ENCODE results near the gene UTP3.
"Not testable (repeated sequence)": the region's sequence is repeated elsewhere in the genome, so short reads cannot be mapped to it uniquely, and the experiment has no call there.

The UTP3 gene

DNA sequence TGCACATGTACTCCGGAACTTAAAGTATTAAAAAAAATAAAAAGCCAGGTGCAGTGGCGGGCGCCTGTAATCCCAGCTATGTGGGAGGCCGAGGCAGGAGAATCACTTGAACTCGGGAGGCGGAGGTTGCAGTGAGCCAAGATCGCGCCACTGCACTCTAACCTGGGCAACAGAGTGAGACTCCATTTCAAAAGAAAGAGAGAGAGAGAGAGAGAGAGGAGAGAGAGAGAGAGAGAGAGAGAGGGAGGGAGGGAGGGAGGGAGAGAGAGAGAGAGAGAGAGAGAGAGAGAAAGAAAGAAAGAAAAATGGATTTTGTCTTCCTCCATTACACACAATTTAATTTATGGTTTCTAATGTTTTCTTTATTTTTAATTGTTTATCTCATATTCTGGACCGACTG lies 44.5 kb downstream of the UTP3 start:
- H3K4ac ChIP-seq (ENCODE audit: low read depth, low read length); H4K8ac ChIP-seq (ENCODE audit: low read depth, low read length); H3K4me3 ChIP-seq (ENCODE audit: low read length); H2BK5ac ChIP-seq (ENCODE audit: low read length); H2BK15ac ChIP-seq (replicated peaks; ENCODE audit: low read depth); H3K4me1 ChIP-seq (ENCODE audit: control insufficient read depth, low read depth, low read length); H2BK120ac ChIP-seq (ENCODE audit: low read depth, low read length); H3K79me2 ChIP-seq (ENCODE audit: control insufficient read depth, insufficient read depth, low read length); H2AK5ac ChIP-seq (ENCODE audit: low read length); H3K4me2 ChIP-seq (ENCODE audit: low read length); H3K56ac ChIP-seq (ENCODE audit: low read length); H3K27ac ChIP-seq (ENCODE audit: low read depth, low read length); H3K18ac ChIP-seq (ENCODE audit: low read length); H3K79me1 ChIP-seq (ENCODE audit: low read length); H3K23ac ChIP-seq (ENCODE audit: low read length); DNase-seq; H4K5ac ChIP-seq (ENCODE audit: low read length); H3K9ac ChIP-seq (ENCODE audit: low read length); H3K36me3 ChIP-seq (ENCODE audit: control insufficient read depth, insufficient read depth, low read length); H3K27me3 ChIP-seq (ENCODE audit: insufficient read depth, low read length, poor library complexity): not testable (repeated sequence)
- WGBS (ENCODE audit: extremely low coverage, insufficient coverage, low lambda C conversion rate) = 100% methylated on average over 1 of the region's 9 CpGs

DNA sequence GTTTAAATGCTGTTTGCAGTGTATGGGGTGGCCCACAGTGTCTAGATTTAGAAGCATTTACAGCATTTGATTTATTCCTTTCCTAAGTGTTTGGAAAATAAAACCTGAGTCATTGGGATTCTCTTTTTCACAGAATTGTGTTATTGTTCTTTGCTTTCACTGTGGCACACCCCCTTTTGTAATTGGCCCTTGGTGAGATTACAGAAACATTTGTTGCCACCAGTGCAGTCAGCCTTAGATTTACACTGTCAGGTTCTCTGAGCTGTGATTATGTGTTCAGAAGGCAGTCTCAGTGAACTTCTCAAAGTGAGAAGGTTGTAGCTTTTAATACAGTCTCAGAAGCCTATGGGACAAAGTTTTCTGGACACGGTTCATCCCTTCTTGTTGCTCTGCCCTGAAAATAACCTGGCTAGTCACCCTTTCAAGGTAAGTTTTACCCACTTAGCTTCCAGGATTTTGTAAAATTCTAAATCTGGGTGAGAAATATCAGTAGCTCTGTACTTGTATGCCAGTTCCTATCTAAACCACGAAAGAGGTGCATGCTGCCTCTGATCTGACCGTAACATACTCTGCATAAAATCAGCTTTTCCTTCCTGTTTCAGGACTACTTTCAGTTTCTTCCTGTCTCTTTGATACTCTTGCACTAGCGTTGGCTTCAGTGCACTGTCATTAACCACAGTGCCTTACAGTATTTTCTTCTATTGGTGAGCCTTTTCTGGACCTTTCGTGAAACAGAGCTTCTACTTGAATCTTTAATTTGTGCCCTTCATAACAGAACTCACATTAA lies 46.0 kb downstream of the UTP3 start:
- no CpG with 5 or more reads among the region's 5 CpGs for WGBS (ENCODE audit: extremely low coverage, insufficient coverage, low lambda C conversion rate)
- no peak overlapping the region for H3K4me2 ChIP-seq (ENCODE audit: low read length)

DNA sequence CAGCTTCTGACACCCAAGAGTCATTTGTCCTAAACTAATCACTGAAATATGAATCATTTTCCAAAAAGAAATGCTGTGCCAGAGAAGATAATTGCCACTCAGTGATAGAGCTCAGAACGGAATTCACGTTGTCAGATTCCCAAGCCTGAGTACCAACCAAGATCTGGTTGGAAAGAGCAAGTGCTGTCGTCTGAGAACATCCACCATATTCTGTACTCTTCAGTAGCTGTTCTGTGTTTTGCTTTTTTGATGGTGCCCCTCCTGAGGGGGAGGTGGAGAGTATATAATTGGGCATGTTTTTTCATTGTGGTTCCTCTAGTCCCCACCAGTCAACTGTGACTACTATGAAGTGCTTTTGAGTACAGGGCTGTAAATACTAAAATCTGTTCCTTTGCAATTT lies 46.6 kb downstream of the UTP3 start:
- no CpG with 5 or more reads among the region's 3 CpGs for WGBS (ENCODE audit: extremely low coverage, insufficient coverage, low lambda C conversion rate)
- H3K4me2 ChIP-seq (ENCODE audit: low read length) = no peak overlapping the region
- no peaks in the 10 kb centered on the region for H3K79me2 ChIP-seq (ENCODE audit: control insufficient read depth, insufficient read depth, low read length)

More for the DNA sequence above, 46.0 kb downstream of the UTP3 start:
- no peak overlapping the region for H3K4ac ChIP-seq (ENCODE audit: low read depth, low read length)
- H2BK5ac ChIP-seq (ENCODE audit: low read length) = no peak overlapping the region
- no peak overlapping the region for H3K23ac ChIP-seq (ENCODE audit: low read length)
- H3K4me3 ChIP-seq (ENCODE audit: low read length) = no peak overlapping the region
- H4K5ac ChIP-seq (ENCODE audit: low read length) = no peak overlapping the region
- peaks cover 2% of the 10 kb centered on the region for H3K79me1 ChIP-seq (ENCODE audit: low read length)
- no peak overlapping the region for H2BK120ac ChIP-seq (ENCODE audit: low read depth, low read length)
- H4K8ac ChIP-seq (ENCODE audit: low read depth, low read length) = peak overlapping the region; percentile 56
- peaks cover 2% of the 10 kb centered on the region for H3K4me1 ChIP-seq (ENCODE audit: control insufficient read depth, low read depth, low read length)
- no peak for DNase-seq
- H3K27me3 ChIP-seq (ENCODE audit: insufficient read depth, low read length, poor library complexity) = no peaks in the 10 kb centered on the region
- H3K36me3 ChIP-seq (ENCODE audit: control insufficient read depth, insufficient read depth, low read length) = no peaks in the 10 kb centered on the region
- no peak overlapping the region for H2AK5ac ChIP-seq (ENCODE audit: low read length)
- H3K27ac ChIP-seq (ENCODE audit: low read depth, low read length) = no peak overlapping the region
- no peak overlapping the region for H3K9ac ChIP-seq (ENCODE audit: low read length)
- no peak overlapping the region for H2BK15ac ChIP-seq (replicated peaks; ENCODE audit: low read depth)
- H3K79me2 ChIP-seq (ENCODE audit: control insufficient read depth, insufficient read depth, low read length) = no peaks in the 10 kb centered on the region
- H3K56ac ChIP-seq (ENCODE audit: low read length) = no peak overlapping the region
- no peak overlapping the region for H3K18ac ChIP-seq (ENCODE audit: low read length)

DNA sequence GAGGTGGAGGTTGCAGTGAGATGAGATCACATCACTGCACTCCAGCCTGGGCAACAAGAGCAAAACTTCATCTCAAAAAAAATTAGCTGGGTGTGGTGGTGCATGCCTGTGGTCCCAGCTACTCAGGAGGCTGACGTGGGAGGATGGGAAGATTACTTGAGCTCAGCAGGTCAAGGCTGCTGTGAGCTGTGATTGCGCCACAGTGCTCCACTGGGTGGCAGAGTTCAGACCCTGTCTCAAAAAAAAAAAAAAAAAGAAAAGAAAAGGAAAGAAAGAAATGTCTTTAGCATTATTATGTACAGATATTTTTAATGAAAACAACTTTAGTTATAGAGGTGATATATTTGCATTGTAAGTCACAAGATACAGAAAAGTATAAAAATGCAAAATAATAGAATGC lies 47.6 kb downstream of the UTP3 start:
- not testable (repeated sequence) for H3K27me3 ChIP-seq (ENCODE audit: insufficient read depth, low read length, poor library complexity); H3K23ac ChIP-seq (ENCODE audit: low read length); H3K9ac ChIP-seq (ENCODE audit: low read length); H3K18ac ChIP-seq (ENCODE audit: low read length); H3K4me2 ChIP-seq (ENCODE audit: low read length); H3K4me1 ChIP-seq (ENCODE audit: control insufficient read depth, low read depth, low read length); H3K36me3 ChIP-seq (ENCODE audit: control insufficient read depth, insufficient read depth, low read length); H3K79me1 ChIP-seq (ENCODE audit: low read length); H3K27ac ChIP-seq (ENCODE audit: low read depth, low read length); H3K56ac ChIP-seq (ENCODE audit: low read length); H3K79me2 ChIP-seq (ENCODE audit: control insufficient read depth, insufficient read depth, low read length); H2BK15ac ChIP-seq (replicated peaks; ENCODE audit: low read depth); H3K4me3 ChIP-seq (ENCODE audit: low read length); H2BK120ac ChIP-seq (ENCODE audit: low read depth, low read length); H4K8ac ChIP-seq (ENCODE audit: low read depth, low read length); H3K4ac ChIP-seq (ENCODE audit: low read depth, low read length); H2BK5ac ChIP-seq (ENCODE audit: low read length); H2AK5ac ChIP-seq (ENCODE audit: low read length); H4K5ac ChIP-seq (ENCODE audit: low read length)
- WGBS (ENCODE audit: extremely low coverage, insufficient coverage, low lambda C conversion rate) = no CpG with 5 or more reads among the region's 2 CpGs
- DNase-seq = peak; percentile 67

More for the DNA sequence above, 46.6 kb downstream of the UTP3 start:
- Histone ChIP-seq H3K27me3 (ENCODE audit: insufficient read depth, low read length, poor library complexity) (no peaks in the 10 kb centered on the region), H3K4ac (ENCODE audit: low read depth, low read length) (no peak overlapping the region), H4K8ac (ENCODE audit: low read depth, low read length) (no peak overlapping the region), H2BK5ac (ENCODE audit: low read length) (no peak overlapping the region), H3K18ac (ENCODE audit: low read length) (no peak overlapping the region), H3K36me3 (ENCODE audit: control insufficient read depth, insufficient read depth, low read length) (no peaks in the 10 kb centered on the region), H2BK15ac (replicated peaks; ENCODE audit: low read depth) (no peak overlapping the region), H3K9ac (ENCODE audit: low read length) (no peak overlapping the region), H3K27ac (ENCODE audit: low read depth, low read length) (no peak overlapping the region), H3K4me3 (ENCODE audit: low read length) (no peak overlapping the region), H3K56ac (ENCODE audit: low read length) (no peak overlapping the region), H4K5ac (ENCODE audit: low read length) (no peak overlapping the region), H3K79me1 (ENCODE audit: low read length) (peaks cover 2% of the 10 kb centered on the region), H2BK120ac (ENCODE audit: low read depth, low read length) (no peak overlapping the region), H3K4me1 (ENCODE audit: control insufficient read depth, low read depth, low read length) (peaks cover 2% of the 10 kb centered on the region), H3K23ac (ENCODE audit: low read length) (no peak overlapping the region), H2AK5ac (ENCODE audit: low read length) (no peak overlapping the region)
- no peak for DNase-seq

DNA sequence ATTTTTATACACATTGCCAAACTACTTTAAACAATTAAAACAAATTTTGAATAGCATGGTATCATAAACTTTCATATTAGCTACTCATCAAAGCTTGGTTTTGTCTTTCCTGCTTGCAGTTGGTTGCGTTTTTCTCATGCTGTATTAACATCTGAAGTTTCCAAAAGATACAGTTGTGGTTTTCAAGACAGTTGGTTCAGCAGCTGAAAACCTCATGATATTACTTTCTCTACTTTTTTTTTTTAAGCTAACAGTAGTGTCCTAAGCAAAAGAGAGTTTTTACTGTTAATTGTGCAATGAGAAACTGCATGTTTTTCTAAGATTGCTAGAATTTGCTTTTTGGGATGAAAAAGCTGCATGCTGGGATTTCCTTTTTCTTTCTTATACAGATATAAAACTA lies 48.7 kb downstream of the UTP3 start:
- no peak overlapping the region for H2BK15ac ChIP-seq (replicated peaks; ENCODE audit: low read depth)
- H3K4me1 ChIP-seq (ENCODE audit: control insufficient read depth, low read depth, low read length) = peaks cover 2% of the 10 kb centered on the region
- WGBS (ENCODE audit: extremely low coverage, insufficient coverage, low lambda C conversion rate) = no CpG with 5 or more reads among the region's 1 CpG
- H3K23ac ChIP-seq (ENCODE audit: low read length) = no peak overlapping the region
- H4K5ac ChIP-seq (ENCODE audit: low read length) = no peak overlapping the region
- H3K4ac ChIP-seq (ENCODE audit: low read depth, low read length) = no peak overlapping the region
- no peak overlapping the region for H2BK5ac ChIP-seq (ENCODE audit: low read length)
- no peak overlapping the region for H2AK5ac ChIP-seq (ENCODE audit: low read length)
- H3K79me1 ChIP-seq (ENCODE audit: low read length) = peaks cover 4% of the 10 kb centered on the region
- H3K4me3 ChIP-seq (ENCODE audit: low read length) = no peak overlapping the region
- no peaks in the 10 kb centered on the region for H3K79me2 ChIP-seq (ENCODE audit: control insufficient read depth, insufficient read depth, low read length)
- H3K27me3 ChIP-seq (ENCODE audit: insufficient read depth, low read length, poor library complexity) = no peaks in the 10 kb centered on the region
- H2BK120ac ChIP-seq (ENCODE audit: low read depth, low read length) = no peak overlapping the region
- no peak overlapping the region for H4K8ac ChIP-seq (ENCODE audit: low read depth, low read length)
- H3K4me2 ChIP-seq (ENCODE audit: low read length) = no peak overlapping the region
- DNase-seq = no peak
- H3K9ac ChIP-seq (ENCODE audit: low read length) = no peak overlapping the region
- H3K18ac ChIP-seq (ENCODE audit: low read length) = no peak overlapping the region
- H3K27ac ChIP-seq (ENCODE audit: low read depth, low read length) = no peak overlapping the region
- no peaks in the 10 kb centered on the region for H3K36me3 ChIP-seq (ENCODE audit: control insufficient read depth, insufficient read depth, low read length)
- H3K56ac ChIP-seq (ENCODE audit: low read length) = no peak overlapping the region

DNA sequence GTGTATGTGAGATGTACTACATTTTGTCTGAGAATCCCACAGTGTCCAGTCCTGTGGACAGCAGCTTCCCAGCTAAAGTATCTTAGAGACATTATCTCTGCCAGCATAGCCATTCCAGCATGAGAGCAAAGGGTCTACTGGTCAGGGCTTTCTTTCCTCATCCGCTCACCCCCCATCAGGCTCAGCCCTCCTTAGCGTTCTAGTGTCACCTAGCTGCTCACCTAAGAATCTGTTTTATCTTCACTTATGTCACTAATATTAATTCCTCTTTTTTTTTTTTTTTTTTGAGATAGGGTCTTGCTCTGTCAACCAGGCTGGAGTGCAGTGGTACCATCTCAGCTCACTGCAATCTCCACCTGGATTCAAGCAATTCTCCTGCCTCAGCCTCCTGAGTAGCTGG lies 49.1 kb downstream of the UTP3 start:
- no peak overlapping the region for H2BK5ac ChIP-seq (ENCODE audit: low read length)
- H2BK15ac ChIP-seq (replicated peaks; ENCODE audit: low read depth) = no peak overlapping the region
- H2AK5ac ChIP-seq (ENCODE audit: low read length) = no peak overlapping the region
- no peak overlapping the region for H3K4me2 ChIP-seq (ENCODE audit: low read length)
- peaks cover 7% of the 10 kb centered on the region for H3K79me1 ChIP-seq (ENCODE audit: low read length)
- H3K4me1 ChIP-seq (ENCODE audit: control insufficient read depth, low read depth, low read length) = peaks cover 4% of the 10 kb centered on the region
- peaks cover 2% of the 10 kb centered on the region for H3K36me3 ChIP-seq (ENCODE audit: control insufficient read depth, insufficient read depth, low read length)
- no peak overlapping the region for H3K4me3 ChIP-seq (ENCODE audit: low read length)
- no peaks in the 10 kb centered on the region for H3K27me3 ChIP-seq (ENCODE audit: insufficient read depth, low read length, poor library complexity)
- no peak overlapping the region for H4K8ac ChIP-seq (ENCODE audit: low read depth, low read length)
- H3K79me2 ChIP-seq (ENCODE audit: control insufficient read depth, insufficient read depth, low read length) = peaks cover 2% of the 10 kb centered on the region
- no peak overlapping the region for H3K18ac ChIP-seq (ENCODE audit: low read length)
- H3K23ac ChIP-seq (ENCODE audit: low read length) = no peak overlapping the region
- H2BK120ac ChIP-seq (ENCODE audit: low read depth, low read length) = no peak overlapping the region
- DNase-seq = no peak
- H3K9ac ChIP-seq (ENCODE audit: low read length) = no peak overlapping the region
- no CpG with 5 or more reads among the region's 2 CpGs for WGBS (ENCODE audit: extremely low coverage, insufficient coverage, low lambda C conversion rate)
- H3K4ac ChIP-seq (ENCODE audit: low read depth, low read length) = no peak overlapping the region
- no peak overlapping the region for H4K5ac ChIP-seq (ENCODE audit: low read length)
- no peak overlapping the region for H3K27ac ChIP-seq (ENCODE audit: low read depth, low read length)
- no peak overlapping the region for H3K56ac ChIP-seq (ENCODE audit: low read length)

Data from mesendoderm (in vitro differentiated cells).